DOHH2 (cell line): ENCODE measurements around the gene WASF2.

ENCODE experiments used
- H3F3A ChIP-seq: fragments of 200-600 bp; sonication (generic), shearing (Covaris generic); 2 replicates; pipeline ENCODE4 v1.6.0; 2016; ENCODE audit warnings: antibody characterized with exemption, mild to moderate bottlenecking; ENCODE audit not compliant: control insufficient read depth, insufficient read depth
- H3K27ac ChIP-seq: fragments of 200-600 bp; sonication (generic); 2 replicates; pipeline ENCODE4 v1.5.1; 2014; ENCODE audit warnings: low read depth, mild to moderate bottlenecking, low read length, moderate library complexity
- H3K27me3 ChIP-seq: fragments of 200-600 bp; sonication (generic); 2 replicates; pipeline ENCODE4 v1.6.1; 2014; ENCODE audit warnings: mild to moderate bottlenecking, low read length, mixed read lengths; ENCODE audit not compliant: control insufficient read depth
- H3K36me3 ChIP-seq: fragments of 200-600 bp; sonication (generic); 2 replicates; pipeline ENCODE4 v1.6.1; 2014; ENCODE audit warnings: mild to moderate bottlenecking, low read length, moderate library complexity, mixed read lengths; ENCODE audit not compliant: control insufficient read depth
- H3K4me1 ChIP-seq: fragments of 200-600 bp; sonication (generic); 2 replicates; pipeline ENCODE4 v1.6.1; 2014; ENCODE audit warnings: mild to moderate bottlenecking, low read length, mixed read lengths; ENCODE audit not compliant: control insufficient read depth
- H3K4me2 ChIP-seq: fragments of 200-600 bp; sonication (generic); 2 replicates; pipeline ENCODE4 v1.6.0; 2014; ENCODE audit warnings: mild to moderate bottlenecking, low read length, moderate library complexity
- H3K4me3 ChIP-seq: fragments of 200-600 bp; sonication (generic); 2 replicates; pipeline ENCODE4 v1.5.1; 2014; ENCODE audit warnings: mild to moderate bottlenecking, low read length, mixed read lengths
- H3K79me2 ChIP-seq: fragments of 200-600 bp; sonication (generic); 2 replicates; pipeline ENCODE4 v1.6.1; 2014; ENCODE audit warnings: mild to moderate bottlenecking, low read length, mixed read lengths; ENCODE audit not compliant: control insufficient read depth
- H3K9me2 ChIP-seq: fragments of 200-600 bp; sonication (generic); replicated peaks from 2 replicates; pipeline ENCODE4 v1.6.1; 2014; ENCODE audit warnings: mild to moderate bottlenecking, low read length, mixed read lengths; ENCODE audit not compliant: control insufficient read depth
- H3K9me3 ChIP-seq: fragments of 200-600 bp; sonication (generic); 2 replicates; pipeline ENCODE4 v1.6.1; 2014; ENCODE audit warnings: antibody characterized with exemption, low read length, mixed read lengths; ENCODE audit not compliant: control insufficient read depth, insufficient read depth
- H4K20me1 ChIP-seq: fragments of 200-600 bp; sonication (generic); 2 replicates; pipeline ENCODE4 v1.6.0; 2014; ENCODE audit warnings: low read depth, mild to moderate bottlenecking, antibody characterized with exemption, low read length, moderate library complexity; ENCODE audit not compliant: control insufficient read depth, insufficient read depth
- EZH2phosphoT487 ChIP-seq: fragments of 200-600 bp; sonication (generic); IDR thresholded peaks from 2 replicates; pipeline ENCODE4 v1.6.1; 2017; ENCODE audit warnings: borderline replicate concordance, mild to moderate bottlenecking, antibody characterized with exemption, low read length, moderate library complexity, mixed read lengths
- TF ChIP-seq, protein P1 (sequence below): fragments of 200-600 bp; sonication (generic); IDR thresholded peaks from one replicate; pipeline ENCODE4 v1.5.1; 2014; ENCODE audit warnings: antibody characterized with exemption, mild to moderate bottlenecking, low read depth, low read length; ENCODE audit not compliant: poor library complexity, severe bottlenecking

WASF2 gene

DNA sequence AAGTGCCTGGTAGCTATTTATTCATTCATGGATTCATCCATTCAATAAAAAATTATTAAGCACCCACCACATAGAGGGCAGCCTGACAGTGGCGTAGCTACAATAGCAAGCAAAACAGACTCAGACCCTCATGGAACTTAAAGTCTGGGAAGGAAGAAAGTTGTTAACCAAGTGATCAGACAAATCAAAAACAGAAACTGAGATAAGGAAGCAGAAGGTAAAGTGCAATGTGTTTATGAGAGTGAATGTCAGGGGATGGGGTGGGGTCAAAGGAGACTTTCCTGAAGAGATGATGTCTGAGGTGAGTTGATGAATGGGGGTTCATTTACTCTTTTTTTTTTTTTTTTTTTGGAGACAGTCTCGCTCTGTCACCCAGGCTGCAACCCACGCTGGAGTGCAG, 2.8 kb upstream of the WASF2 start:
- Histone ChIP-seq H3K79me2 (peaks cover 22% of the 10 kb centered on the region), H3K4me3 (no peak overlapping the region), H3K9me3 (no peaks in the 10 kb centered on the region), H3K4me1 (peaks cover 50% of the 10 kb centered on the region), H3K27me3 (no peaks in the 10 kb centered on the region), H3K4me2 (no peak overlapping the region), H3K36me3 (peaks cover 6% of the 10 kb centered on the region), H3F3A (peaks cover 23% of the 10 kb centered on the region), H3K27ac (0 out of 2 replicates have a peak overlapping the region, but pooled peaks have one; percentile 10), H4K20me1 (no peaks in the 10 kb centered on the region), H3K9me2 (no peaks in the 10 kb centered on the region)
- TF ChIP-seq, protein P1, sequence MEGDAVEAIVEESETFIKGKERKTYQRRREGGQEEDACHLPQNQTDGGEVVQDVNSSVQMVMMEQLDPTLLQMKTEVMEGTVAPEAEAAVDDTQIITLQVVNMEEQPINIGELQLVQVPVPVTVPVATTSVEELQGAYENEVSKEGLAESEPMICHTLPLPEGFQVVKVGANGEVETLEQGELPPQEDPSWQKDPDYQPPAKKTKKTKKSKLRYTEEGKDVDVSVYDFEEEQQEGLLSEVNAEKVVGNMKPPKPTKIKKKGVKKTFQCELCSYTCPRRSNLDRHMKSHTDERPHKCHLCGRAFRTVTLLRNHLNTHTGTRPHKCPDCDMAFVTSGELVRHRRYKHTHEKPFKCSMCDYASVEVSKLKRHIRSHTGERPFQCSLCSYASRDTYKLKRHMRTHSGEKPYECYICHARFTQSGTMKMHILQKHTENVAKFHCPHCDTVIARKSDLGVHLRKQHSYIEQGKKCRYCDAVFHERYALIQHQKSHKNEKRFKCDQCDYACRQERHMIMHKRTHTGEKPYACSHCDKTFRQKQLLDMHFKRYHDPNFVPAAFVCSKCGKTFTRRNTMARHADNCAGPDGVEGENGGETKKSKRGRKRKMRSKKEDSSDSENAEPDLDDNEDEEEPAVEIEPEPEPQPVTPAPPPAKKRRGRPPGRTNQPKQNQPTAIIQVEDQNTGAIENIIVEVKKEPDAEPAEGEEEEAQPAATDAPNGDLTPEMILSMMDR, result no peak
- TF ChIP-seq EZH2phosphoT487, result no peak

DNA sequence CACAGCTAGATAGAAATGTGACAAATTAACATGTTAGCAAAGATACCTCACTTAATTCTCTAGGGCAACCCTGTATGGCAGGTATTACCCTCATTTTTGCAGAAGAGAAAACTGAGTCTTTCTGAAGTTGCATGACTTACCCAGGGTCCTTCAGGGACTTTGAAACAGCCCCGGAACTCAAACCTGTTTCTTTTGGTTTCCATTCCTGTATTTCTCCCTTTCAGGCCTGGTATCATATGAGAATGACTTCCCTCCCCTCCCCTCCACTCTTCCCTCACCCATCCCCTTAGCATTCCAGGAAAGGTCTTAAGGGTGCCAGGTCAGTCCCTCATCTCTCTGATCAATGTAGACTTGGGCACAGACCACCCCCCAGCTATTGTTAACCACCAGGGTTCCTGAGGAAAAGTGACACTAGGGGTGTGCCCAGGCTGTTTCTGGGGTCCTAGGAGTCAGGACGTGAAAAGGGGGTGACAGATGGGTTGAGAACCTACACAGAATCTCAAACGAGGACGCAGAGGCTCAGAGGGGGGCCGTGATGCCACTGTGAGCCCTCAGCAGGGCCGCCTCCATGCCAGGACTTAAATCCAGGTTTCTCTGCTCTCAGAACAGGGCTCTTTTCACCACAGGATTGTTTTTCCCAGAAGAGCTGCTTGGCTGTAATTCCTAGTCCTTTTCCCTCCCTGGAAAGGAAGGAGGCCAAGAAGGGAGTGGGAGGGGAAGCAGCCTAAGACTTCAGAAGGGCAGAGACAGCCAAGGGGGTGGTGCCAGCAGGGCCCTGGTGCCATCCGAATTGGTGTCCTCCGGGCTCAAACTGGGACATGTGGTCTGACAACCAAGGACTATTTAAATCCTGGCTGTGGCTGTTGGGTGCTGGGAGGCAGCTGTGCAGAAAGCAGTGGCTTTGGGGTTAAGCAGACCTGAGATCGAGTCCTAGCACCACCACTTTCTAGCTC, 2.1 kb upstream of the WASF2 start:
- no peak overlapping the region for H3K4me2 ChIP-seq
- H3K27me3 ChIP-seq, result no peaks in the 10 kb centered on the region
- no peak overlapping the region for H3K4me3 ChIP-seq
- H4K20me1 ChIP-seq, result no peaks in the 10 kb centered on the region
- peaks cover 45% of the 10 kb centered on the region for H3K4me1 ChIP-seq
- H3K36me3 ChIP-seq, result peaks cover 6% of the 10 kb centered on the region
- TF ChIP-seq EZH2phosphoT487, result no peak
- TF ChIP-seq, protein P1, result no peak
- peaks cover 26% of the 10 kb centered on the region for H3K79me2 ChIP-seq
- H3K9me3 ChIP-seq, result no peaks in the 10 kb centered on the region
- no peaks in the 10 kb centered on the region for H3K9me2 ChIP-seq
- 0 out of 2 replicates have a peak overlapping the region, but pooled peaks have one; percentile 0 for H3K27ac ChIP-seq
- peaks cover 23% of the 10 kb centered on the region for H3F3A ChIP-seq

DNA sequence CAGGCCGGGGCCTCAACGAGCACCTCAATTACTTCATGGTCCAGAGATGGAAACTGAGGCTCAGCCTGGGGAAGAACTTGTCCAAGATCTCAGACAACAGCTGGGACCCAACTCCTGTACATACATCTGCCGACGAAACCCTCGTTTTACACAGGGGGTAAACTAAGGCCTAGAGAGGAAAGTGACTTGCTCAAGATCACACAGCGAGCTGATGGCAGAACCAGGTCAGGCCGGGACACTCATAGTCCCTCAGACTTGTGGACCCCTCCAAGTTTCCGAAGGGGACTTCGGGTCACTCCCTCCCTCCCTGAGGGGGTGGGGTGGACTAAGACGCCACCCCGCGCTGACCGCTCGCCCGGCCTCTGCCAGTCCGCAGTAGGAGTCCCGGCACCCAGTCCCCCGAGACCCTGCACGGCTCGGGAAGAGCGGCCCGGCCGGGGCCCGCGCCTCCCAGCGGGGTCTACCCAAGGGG, 430 bp downstream of the WASF2 start:
- Histone ChIP-seq H3F3A (peaks cover 25% of the 10 kb centered on the region), H3K9me2 (no peaks in the 10 kb centered on the region), H3K9me3 (no peaks in the 10 kb centered on the region), H3K4me2 (peak overlapping the region; percentile 91), H4K20me1 (0 out of 2 replicates have a peak, but pooled peaks cover 8% of the 10 kb centered on the region), H3K79me2 (peaks cover 50% of the 10 kb centered on the region), H3K4me1 (peaks cover 58% of the 10 kb centered on the region), H3K27ac (peak overlapping the region; percentile 82), H3K27me3 (no peaks in the 10 kb centered on the region), H3K4me3 (peak overlapping the region; percentile 97), H3K36me3 (peaks cover 16% of the 10 kb centered on the region)
- no peak for TF ChIP-seq EZH2phosphoT487
- TF ChIP-seq, protein P1, result no peak
